B cell (primary cell): ENCODE data around the gene IFT52. TPM values are rescaled to one million over a fixed set of nuclear protein-coding genes. Genes with fewer than 3 reads are reported as not detected.

Experiments used
- ATAC-seq: fragments of 200-7000 bp; cut with Tn5 transposase; one replicate; pipeline ENCODE4 v1.10.0; 2021; ENCODE audit warnings: low read depth, mild to moderate bottlenecking, moderate number of reproducible peaks, moderate library complexity
- CTCF ChIA-PET: fragments of 350-600 bp; sonication (Branson Sonifier 250); formaldehyde crosslinking; loops from one replicate; lab custom pipeline; 2021; ENCODE audit warnings: antibody characterized with exemption, inconsistent platforms; lab: Charles Lee
- POLR2A ChIA-PET: fragments of 350-600 bp; sonication (Branson Sonifier 250); formaldehyde crosslinking; loops from one replicate; lab custom pipeline; 2021; ENCODE audit warnings: antibody characterized with exemption; lab: Charles Lee
- DNase-seq: peaks from one replicate; pipeline ENCODE4 v3.0.0; 2013
- H2AFZ ChIP-seq: 2 replicates; pipeline ENCODE4 v1.6.1; 2012; ENCODE audit warnings: mild to moderate bottlenecking, low read depth, low read length; ENCODE audit not compliant: insufficient read depth, poor library complexity, severe bottlenecking
- H3K27ac ChIP-seq, 2 donors: 1 replicate in 1 of 2; 2 replicates in 1 of 2; pipeline ENCODE4 v1.5.1; 2012 to 2013; ENCODE audit warnings: low read length in 2 of 2, mild to moderate bottlenecking in 2 of 2, moderate library complexity in 1 of 2
- H3K27me3 ChIP-seq, 4 experiments: fragments of 200-600 bp in 1 of 4; sonication (generic) in 1 of 4; replicated peaks in 1 of 4; 1 replicate in 2 of 4; 2 replicates in 2 of 4; pipeline versions ENCODE4 v1.6.1 to v1.7.0; 2013 to 2016; ENCODE audit warnings: low read length in 3 of 4, mild to moderate bottlenecking in 2 of 4, mixed read lengths in 1 of 4, moderate library complexity in 1 of 4; ENCODE audit not compliant: insufficient read depth in 4 of 4, control insufficient read depth in 3 of 4; ENCODE audit errors: control extremely low read depth in 1 of 4
- H3K36me3 ChIP-seq, 2 experiments: replicated peaks in 1 of 2; 1 replicate in 1 of 2; 2 replicates in 1 of 2; pipeline versions ENCODE4 v1.6.1 to v1.7.1; 2013; ENCODE audit warnings: low read length in 1 of 2; ENCODE audit not compliant: insufficient read depth in 2 of 2, control insufficient read depth in 1 of 2; ENCODE audit errors: control extremely low read depth in 1 of 2, extremely low read depth in 1 of 2
- H3K4me1 ChIP-seq, 2 donors: fragments of 200-600 bp in 1 of 2; sonication (generic) in 1 of 2; 1 replicate in 1 of 2; 2 replicates in 1 of 2; pipeline versions ENCODE4 v1.5.1 to v1.6.1; 2013 to 2017; ENCODE audit warnings: low read length in 2 of 2; ENCODE audit not compliant: control insufficient read depth in 2 of 2, insufficient read depth in 2 of 2
- H3K4me2 ChIP-seq: replicated peaks from 2 replicates; pipeline ENCODE3; 2012; ENCODE audit warnings: mild to moderate bottlenecking, low read depth, low read length; ENCODE audit not compliant: poor library complexity, severe bottlenecking
- H3K4me3 ChIP-seq, 5 experiments: fragments of 200-600 bp in 1 of 5; sonication (generic) in 1 of 5; 1 replicate in 3 of 5; 2 replicates in 2 of 5; pipeline versions ENCODE4 v1.5.1 to v1.7.0; 2011 to 2016; ENCODE audit warnings: low read length in 4 of 5, mild to moderate bottlenecking in 4 of 5, low read depth in 2 of 5, control low read depth in 1 of 5, moderate library complexity in 1 of 5; ENCODE audit not compliant: insufficient read depth in 1 of 5; ENCODE audit errors: control extremely low read depth in 1 of 5, extremely low read depth in 1 of 5
- H3K79me2 ChIP-seq: fragments of 200-600 bp; sonication (generic); one replicate; pipeline ENCODE4 v1.6.0; 2016; ENCODE audit warnings: low read length; ENCODE audit not compliant: control insufficient read depth, insufficient read depth
- H3K9ac ChIP-seq: fragments of 200-600 bp; sonication (generic); 2 replicates; pipeline ENCODE4 v1.6.1; 2017; ENCODE audit warnings: mild to moderate bottlenecking, low read length, moderate library complexity
- H3K9me3 ChIP-seq, 3 donors: one replicate each; pipeline versions ENCODE4 v1.6.1 to v1.7.1; 2013; ENCODE audit warnings: low read length in 2 of 3; ENCODE audit not compliant: control insufficient read depth in 2 of 3, insufficient read depth in 1 of 3; ENCODE audit errors: control extremely low read depth in 1 of 3
- H4K20me1 ChIP-seq: 2 replicates; pipeline ENCODE4 v1.6.0; 2012; ENCODE audit warnings: mild to moderate bottlenecking, low read length; ENCODE audit not compliant: insufficient read depth, control insufficient read depth, poor library complexity, severe bottlenecking
- H3K27ac Mint-ChIP-seq: one replicate; pipeline ENCODE4 v1.8.0; 2021; ENCODE audit warnings: mixed read lengths
- H3K27me3 Mint-ChIP-seq: one replicate; pipeline ENCODE4 v1.8.0; 2021; ENCODE audit warnings: mixed read lengths
- H3K4me1 Mint-ChIP-seq: one replicate; pipeline ENCODE4 v1.8.0; 2021; ENCODE audit warnings: mixed read lengths
- H3K4me3 Mint-ChIP-seq: one replicate; pipeline ENCODE4 v1.8.0; 2021; ENCODE audit warnings: mixed read lengths
- H3K9me3 Mint-ChIP-seq: one replicate; pipeline ENCODE4 v1.8.0; 2022; ENCODE audit warnings: mixed read lengths; ENCODE audit not compliant: insufficient read depth
- CTCF ChIP-seq: fragments of 200-600 bp; IDR thresholded peaks from one replicate; pipeline ENCODE4 v1.8.0; 2022; ENCODE audit warnings: antibody characterized with exemption, mild to moderate bottlenecking
- EZH2 ChIP-seq: IDR thresholded peaks from 2 replicates; pipeline ENCODE4 v1.6.1; 2012; ENCODE audit warnings: borderline replicate concordance, low read depth, mild to moderate bottlenecking, moderate library complexity, low read length; ENCODE audit not compliant: insufficient read depth, poor library complexity, severe bottlenecking
- WGBS: methylation state at CpG from one replicate; pipeline ENCODE4 v1.1.5; 2013; ENCODE audit warnings: missing lambda C conversion rate; ENCODE audit not compliant: insufficient coverage; 5-methylcytosine and 5-hydroxymethylcytosine counted together
- intact Hi-C: fragments of 100-400 bp; cut with micrococcal nuclease; formaldehyde crosslinking; loops from one replicate; pipeline ENCODE4 v1.10.0; 2022
- polyA plus RNA-seq: library from polyadenylated mRNA; depleted of rRNA; stranded (reverse); fragments of >200 nt; gene quantifications from 2 replicates; pipeline ENCODE4 v1.2.3, GENCODE V29; 2012
- total RNA-seq, 2 donors: library from RNA; stranded (reverse); fragments of 120-200 nt in 1 of 2; gene quantifications; 1 replicate in 1 of 2; 2 replicates in 1 of 2; pipeline versions ENCODE4 v1.2.3 to v1.2.4, GENCODE V29; 2013 to 2022

The IFT52 gene
- total and polyA plus RNA-seq, 2 donors (not counting 1 experiment from before 2014, with no cell fraction given): 16.7 to 18.4 TPM

- Histone ChIP-seq H3K27me3 (peaks cover 0 to 10% (median 0%) of the 10 kb centered on the region in 4 experiments), H2AFZ (peak within 1 kb of the TSS; percentile 92), H4K20me1 (no peaks in the 10 kb centered on the region), H3K9ac (peak within 1 kb of the TSS; percentile 76), H3K9me3 (peaks cover 0 to 2% (median 0%) of the 10 kb centered on the region in 3 donors), H3K27ac (no peak within 1 kb of the TSS), H3K4me2 (peak within 1 kb of the TSS; percentile 89), H3K4me3 (peak within 1 kb of the TSS; percentile 48 to 71 (median 66)), H3K79me2 (peaks cover 22% of the 10 kb centered on the region), H3K36me3 (no peaks in the 10 kb centered on the region), H3K4me1 (peaks cover 9 to 58% of the 10 kb centered on the region in 2 donors)
- POLR2A ChIA-PET: interaction anchor here (0.6 to 3.2 kb wide), 4 partner anchors 14 to 76 kb away, joined by 3 to 67 read pairs (median 8); partner anchors contain the start of gene IFT52
- TF ChIP-seq EZH2 (no peak), CTCF (no peak)
- Mint-ChIP-seq H3K4me1 (peaks cover 43% of the 10 kb centered on the region), H3K27ac (peak within 1 kb of the TSS; percentile 95), H3K27me3 (no peaks in the 10 kb centered on the region), H3K4me3 (peak within 1 kb of the TSS; percentile 91), H3K9me3 (no peaks in the 10 kb centered on the region)
- ATAC-seq: peak; percentile 78
- DNase-seq: peak; percentile 89
- WGBS: 4% methylated on average over 68 of the region's 90 CpGs
- intact Hi-C loops: loop anchor here (1.0 to 5.0 kb wide), 5 partner anchors 16 to 546 kb away; partner anchors contain the start of genes IFT52, OSER1 and SRSF6
- CTCF ChIA-PET: interaction anchor here (0.7 to 3.0 kb wide), 8 partner anchors 14 to 208 kb away, joined by 3 to 25 read pairs (median 6); no protein-coding TSS in a partner anchor
Measured at GRCh38 chr20:43666376-43667328, 75.9 kb downstream of the IFT52 start, which contains the start of gene MYBL2. Gene MYBL2, plus strand, starts transcription at chr20:43667114. Its CDS starts 170 bp downstream, at chr20:43667284.
